DOHH2 (cell line): Measurements from ENCODE around the gene LURAP1L.

Source experiments
- CTCF ChIP-seq: fragments of 200-600 bp; sonication (generic); IDR thresholded peaks from one replicate; pipeline ENCODE4 v1.5.1; 2014; ENCODE audit warnings: antibody characterized with exemption, mild to moderate bottlenecking, low read depth, low read length; ENCODE audit not compliant: poor library complexity, severe bottlenecking
- EZH2phosphoT487 ChIP-seq: fragments of 200-600 bp; sonication (generic); IDR thresholded peaks from 2 replicates; pipeline ENCODE4 v1.6.1; 2017; ENCODE audit warnings: borderline replicate concordance, mild to moderate bottlenecking, antibody characterized with exemption, low read length, moderate library complexity, mixed read lengths

- TF ChIP-seq CTCF (no peak), EZH2phosphoT487 (no peak)
Observed at GRCh38 chr9:12854221-12854620, 79.4 kb downstream of the LURAP1L start.
